GM23248 (cell line): ENCODE data around the gene SPSB3. TPM values are rescaled to one million over a fixed set of nuclear protein-coding genes. Genes with fewer than 3 reads are reported as not detected.

Experiments used
- DNase-seq: peaks from one replicate; pipeline ENCODE4 v3.0.0-alpha.2; 2015
- H2AFZ ChIP-seq: fragments of 200-600 bp; sonication (generic); 2 replicates; pipeline ENCODE4 v1.6.1; 2016; ENCODE audit warnings: antibody characterized with exemption
- H3F3A ChIP-seq: fragments of 200-600 bp; sonication (generic); 2 replicates; pipeline ENCODE4 v1.6.1; 2016; ENCODE audit warnings: mild to moderate bottlenecking, antibody characterized with exemption, mixed run types; ENCODE audit not compliant: insufficient read depth
- H3K27ac ChIP-seq: fragments of 200-600 bp; sonication (generic); 2 replicates; pipeline ENCODE4 v1.5.1; 2016; ENCODE audit warnings: mild to moderate bottlenecking
- H3K27me3 ChIP-seq: fragments of 200-600 bp; sonication (generic); replicated peaks from 2 replicates; pipeline ENCODE4 v1.6.1; 2016; ENCODE audit warnings: mild to moderate bottlenecking; ENCODE audit not compliant: insufficient read depth
- H3K36me3 ChIP-seq: fragments of 200-600 bp; sonication (generic); 2 replicates; pipeline ENCODE4 v1.6.1; 2016; ENCODE audit warnings: low read depth, mild to moderate bottlenecking
- H3K4me1 ChIP-seq: fragments of 200-600 bp; sonication (generic); 2 replicates; pipeline ENCODE4 v1.6.1; 2016; ENCODE audit warnings: mild to moderate bottlenecking; ENCODE audit not compliant: insufficient read depth
- H3K4me2 ChIP-seq: fragments of 200-600 bp; sonication (generic); one replicate; pipeline ENCODE4 v1.6.1; 2016; ENCODE audit warnings: mild to moderate bottlenecking; ENCODE audit not compliant: unreplicated experiment
- H3K4me3 ChIP-seq: fragments of 200-600 bp; sonication (generic); 2 replicates; pipeline ENCODE4 v1.5.1; 2016; ENCODE audit warnings: mild to moderate bottlenecking
- H3K79me2 ChIP-seq: fragments of 200-600 bp; sonication (generic); 2 replicates; pipeline ENCODE4 v1.6.1; 2016; ENCODE audit warnings: mild to moderate bottlenecking; ENCODE audit not compliant: insufficient read depth
- H3K9ac ChIP-seq: fragments of 200-600 bp; sonication (generic); 2 replicates; pipeline ENCODE4 v1.6.1; 2016; ENCODE audit warnings: mild to moderate bottlenecking
- H3K9me2 ChIP-seq: fragments of 200-600 bp; sonication (generic); 2 replicates; pipeline ENCODE4 v1.6.1; 2016; ENCODE audit warnings: mixed run types, mild to moderate bottlenecking, moderate library complexity; ENCODE audit not compliant: insufficient read depth
- H3K9me3 ChIP-seq: fragments of 200-600 bp; sonication (generic); one replicate; pipeline ENCODE4 v1.6.1; 2017; ENCODE audit warnings: low read depth
- H4K20me1 ChIP-seq: fragments of 200-600 bp; sonication (generic); 2 replicates; pipeline ENCODE4 v1.6.0; 2016; ENCODE audit not compliant: insufficient read depth
- EZH2 ChIP-seq: fragments of 200-600 bp; sonication (generic); IDR thresholded peaks from 2 replicates; pipeline ENCODE4 v1.6.1; 2018; ENCODE audit warnings: antibody characterized with exemption, mild to moderate bottlenecking; ENCODE audit not compliant: insufficient read depth, poor library complexity, severe bottlenecking
- EZH2phosphoT487 ChIP-seq: fragments of 200-600 bp; sonication (generic); IDR thresholded peaks from 2 replicates; pipeline ENCODE4 v1.6.1; 2018; ENCODE audit warnings: antibody characterized with exemption, moderate library complexity, mild to moderate bottlenecking, low read depth; ENCODE audit not compliant: insufficient read depth
- WGBS, 2 experiments: methylation state at CpG; one replicate each; pipeline ENCODE4 v1.1.6; 2015 to 2017; ENCODE audit warnings: low lambda C conversion rate in 2 of 2, low coverage in 1 of 2; ENCODE audit errors: missing lambda C conversion rate in 2 of 2; 5-methylcytosine and 5-hydroxymethylcytosine counted together
- in situ Hi-C: fragments of 300-500 bp; cut with MboI; formaldehyde crosslinking; loops from 2 replicates; pipeline ENCODE4 v1.15.0; 2020
- polyA plus RNA-seq: library from polyadenylated mRNA; unstranded; fragments of >200 nt; fragmentation: Nextera tagmentation; extraction: Ambion mirVana; gene quantifications from 2 replicates; pipeline ENCODE4 v1.2.1, GENCODE V29; 2016
- total RNA-seq: library from RNA; depleted of rRNA; stranded (reverse); fragments of >200 nt; shearing (Covaris generic); gene quantifications from 2 replicates; pipeline ENCODE4 v1.2.3, GENCODE V29; 2014

The SPSB3 gene
- total and polyA plus RNA-seq, 2 experiments from 2014 or later = 35.3 to 35.6 TPM

DNA sequence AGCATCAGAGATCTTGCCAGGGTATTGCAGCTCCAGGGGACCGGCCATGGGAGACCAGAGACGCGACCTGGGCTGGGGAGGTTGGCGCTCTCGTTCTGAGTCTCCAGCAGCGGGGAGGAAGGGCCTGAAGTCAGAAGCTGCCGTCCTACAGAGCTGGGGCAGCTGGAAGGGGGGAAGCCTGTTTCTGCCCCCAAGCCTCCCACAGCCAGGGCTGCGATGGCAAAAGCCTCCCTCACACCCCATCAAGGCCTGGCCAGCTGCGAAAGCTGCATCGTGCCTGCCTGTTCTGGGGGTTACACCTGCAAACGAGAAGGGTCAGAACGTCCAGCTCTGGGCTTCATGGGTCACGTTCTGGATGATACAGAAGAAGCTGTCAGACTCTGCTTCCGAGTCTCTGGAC, 50.3 kb downstream of the SPSB3 start:
- 87 to 88% methylated on average over 14 of the region's 14 CpGs for WGBS, 2 experiments
- peaks cover 11% of the 10 kb centered on the region for H3K79me2 ChIP-seq
- H3K4me3 ChIP-seq = no peak overlapping the region
- no peak overlapping the region for H3K9ac ChIP-seq
- no peaks in the 10 kb centered on the region for H3K27me3 ChIP-seq
- H3K36me3 ChIP-seq = no peaks in the 10 kb centered on the region; the same call in 1 of the 2 replicates
- H3K4me1 ChIP-seq = no peaks in the 10 kb centered on the region
- in situ Hi-C loops = no loop called here
- no peak overlapping the region for H3K4me2 ChIP-seq
- H3K9me2 ChIP-seq = no peaks in the 10 kb centered on the region
- H3K9me3 ChIP-seq = no peaks in the 10 kb centered on the region
- no peak for TF ChIP-seq EZH2
- no peak for TF ChIP-seq EZH2phosphoT487
- no peak overlapping the region for H3K27ac ChIP-seq
- H2AFZ ChIP-seq = no peak overlapping the region
- H3F3A ChIP-seq = peaks cover 10% of the 10 kb centered on the region; the same call in 1 of the 2 replicates
- H4K20me1 ChIP-seq = no peaks in the 10 kb centered on the region
- no peak for DNase-seq

DNA sequence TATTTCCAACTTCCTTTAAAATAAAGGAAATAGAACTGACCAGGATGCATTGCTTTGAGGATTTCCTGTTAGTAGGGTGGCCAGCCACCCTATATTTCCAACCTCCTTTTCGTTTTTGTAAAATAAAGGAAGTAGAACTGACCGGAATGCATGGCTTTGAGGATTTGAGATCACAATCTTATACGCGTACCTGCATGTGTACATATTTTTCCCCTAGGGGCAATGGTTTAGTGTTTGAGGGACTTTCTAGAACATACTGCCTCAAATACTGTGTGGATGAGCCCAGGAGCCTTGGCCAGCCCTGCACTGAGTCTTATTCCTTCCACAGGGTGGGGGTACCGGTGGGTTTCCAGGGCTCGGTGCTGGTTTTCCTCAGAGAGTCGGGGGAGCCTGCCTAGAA, 50.8 kb downstream of the SPSB3 start:
- Histone ChIP-seq H3K27ac (no peak overlapping the region), H3K36me3 (no peaks in the 10 kb centered on the region; the same call in 1 of the 2 replicates), H3K9me3 (no peaks in the 10 kb centered on the region), H3K79me2 (peaks cover 15% of the 10 kb centered on the region), H3K9me2 (no peaks in the 10 kb centered on the region), H3K4me1 (no peaks in the 10 kb centered on the region), H2AFZ (no peak overlapping the region), H3K9ac (no peak overlapping the region), H3K4me2 (no peak overlapping the region), H3F3A (peaks cover 10% of the 10 kb centered on the region; the same call in 1 of the 2 replicates), H4K20me1 (no peaks in the 10 kb centered on the region), H3K27me3 (no peaks in the 10 kb centered on the region), H3K4me3 (no peak overlapping the region)
- in situ Hi-C loops = no loop called here
- no peak for TF ChIP-seq EZH2phosphoT487
- no peak for TF ChIP-seq EZH2
- no peak for DNase-seq
- 77 to 79% methylated on average over 7 of the region's 7 CpGs for WGBS, 2 experiments

DNA sequence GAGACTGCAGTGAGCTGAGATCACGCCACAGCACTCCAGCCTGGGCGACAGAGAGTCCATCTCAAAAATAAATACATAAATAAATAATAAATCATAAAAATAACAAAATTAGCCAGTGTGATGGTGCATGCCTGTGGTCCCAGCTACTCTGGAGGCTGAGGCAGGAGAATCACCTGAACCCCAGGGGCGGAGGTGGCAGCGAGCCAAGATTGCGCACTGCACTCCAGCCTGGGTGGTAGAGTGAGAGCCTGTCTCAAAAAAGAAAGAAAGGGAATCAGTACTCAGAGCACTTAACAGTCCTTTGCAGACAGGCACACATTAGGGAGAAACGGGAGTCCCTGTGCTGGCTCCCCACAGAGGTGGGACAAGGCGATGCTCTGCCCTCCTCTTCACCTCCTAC, 51.3 kb downstream of the SPSB3 start:
- Histone ChIP-seq H3K9me3 (no peaks in the 10 kb centered on the region), H3F3A (peaks cover 10% of the 10 kb centered on the region; the same call in 1 of the 2 replicates), H3K4me3 (no peak overlapping the region), H3K36me3 (no peaks in the 10 kb centered on the region; the same call in 1 of the 2 replicates), H3K9ac (no peak overlapping the region), H3K79me2 (peaks cover 21% of the 10 kb centered on the region), H3K9me2 (no peaks in the 10 kb centered on the region), H3K4me1 (no peaks in the 10 kb centered on the region), H3K27ac (no peak overlapping the region), H4K20me1 (no peaks in the 10 kb centered on the region), H3K27me3 (no peaks in the 10 kb centered on the region), H2AFZ (no peak overlapping the region), H3K4me2 (no peak overlapping the region)
- WGBS, 2 experiments = 96% methylated on average over 7 of the region's 7 CpGs
- in situ Hi-C loops = no loop called here
- no peak for DNase-seq
- TF ChIP-seq EZH2 (no peak), EZH2phosphoT487 (no peak)

DNA sequence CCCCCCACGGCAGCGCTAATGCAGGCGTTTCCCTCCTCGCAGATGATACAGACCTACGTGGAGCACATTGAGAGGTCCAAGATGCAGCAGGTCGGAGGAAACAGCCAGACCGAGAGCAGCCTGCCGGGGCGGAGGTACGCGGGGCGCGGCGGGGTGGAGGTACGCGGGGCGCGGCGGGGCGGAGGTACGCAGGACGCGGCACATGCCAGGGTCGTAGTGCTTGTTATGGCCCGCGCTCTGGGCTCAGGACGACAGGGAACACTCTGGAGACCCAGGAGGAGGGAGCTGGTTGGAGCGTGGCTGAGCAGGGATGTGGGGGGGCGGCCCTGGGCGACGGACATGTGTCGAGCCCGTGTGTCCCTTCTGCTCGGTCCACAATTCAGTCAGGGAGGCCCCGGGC, 52.9 kb downstream of the SPSB3 start:
- no peaks in the 10 kb centered on the region for H3K9me3 ChIP-seq
- no peak for TF ChIP-seq EZH2phosphoT487
- no peak for TF ChIP-seq EZH2
- no peaks in the 10 kb centered on the region for H4K20me1 ChIP-seq
- no peaks in the 10 kb centered on the region for H3K9me2 ChIP-seq
- H3K27ac ChIP-seq = no peak overlapping the region
- no peaks in the 10 kb centered on the region for H3K4me1 ChIP-seq
- peaks cover 37% of the 10 kb centered on the region for H3K79me2 ChIP-seq
- no peak overlapping the region for H3K4me3 ChIP-seq
- 92 to 93% methylated on average over 18 to 35 of the region's 35 CpGs for WGBS, 2 experiments
- no peaks in the 10 kb centered on the region for H3K27me3 ChIP-seq
- no peaks in the 10 kb centered on the region for H3F3A ChIP-seq
- no peaks in the 10 kb centered on the region; the same call in 1 of the 2 replicates for H3K36me3 ChIP-seq
- H2AFZ ChIP-seq = no peak overlapping the region
- H3K4me2 ChIP-seq = no peak overlapping the region
- H3K9ac ChIP-seq = no peak overlapping the region
- no peak for DNase-seq
- in situ Hi-C loops = no loop called here

DNA sequence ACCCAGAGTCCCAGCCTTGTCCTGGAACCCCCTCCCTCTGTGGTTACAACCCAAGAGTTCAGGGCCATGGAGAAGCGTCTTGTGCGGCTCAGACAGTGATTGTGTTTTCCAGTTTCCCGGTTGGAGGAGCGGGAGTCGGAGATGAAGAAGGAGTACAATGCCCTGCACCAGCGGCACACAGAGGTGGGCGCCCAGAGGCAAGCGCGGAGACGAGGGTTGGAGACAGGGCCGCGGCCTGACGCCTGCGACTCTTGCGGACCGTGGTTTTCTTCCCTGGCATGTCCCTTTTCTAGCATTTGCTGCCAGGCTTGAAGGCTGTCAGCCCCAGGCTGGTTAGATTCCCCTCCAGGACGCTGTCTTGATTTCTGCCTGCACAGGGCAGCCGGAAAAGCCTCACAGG, 53.3 kb downstream of the SPSB3 start:
- no peak overlapping the region for H3K4me2 ChIP-seq
- 98 to 99% methylated on average over 17 to 18 of the region's 18 CpGs for WGBS, 2 experiments
- H3K27me3 ChIP-seq = no peaks in the 10 kb centered on the region
- H3F3A ChIP-seq = no peaks in the 10 kb centered on the region
- no peaks in the 10 kb centered on the region for H3K9me2 ChIP-seq
- peaks cover 41% of the 10 kb centered on the region for H3K79me2 ChIP-seq
- no peak overlapping the region for H3K4me3 ChIP-seq
- no peaks in the 10 kb centered on the region for H3K4me1 ChIP-seq
- no peaks in the 10 kb centered on the region for H3K9me3 ChIP-seq
- no peak overlapping the region for H2AFZ ChIP-seq
- TF ChIP-seq EZH2phosphoT487 = no peak
- TF ChIP-seq EZH2 = no peak
- no peak overlapping the region for H3K9ac ChIP-seq
- H3K27ac ChIP-seq = no peak overlapping the region
- no peak for DNase-seq
- H4K20me1 ChIP-seq = peaks cover under 1% of the 10 kb centered on the region; the same call in 1 of the 2 replicates
- no peaks in the 10 kb centered on the region; the same call in 1 of the 2 replicates for H3K36me3 ChIP-seq
- in situ Hi-C loops = no loop called here
